PFSK-1 (cell line): Measurements from ENCODE around the gene DNM1L.

Source experiments
- FOXP2 ChIP-seq: optimal IDR thresholded peaks from 2 replicates; pipeline ENCODE3; 2011; ENCODE audit warnings: borderline replicate concordance, control low read depth, inconsistent platforms; ENCODE audit not compliant: insufficient read depth; ENCODE audit errors: extremely low read length, extremely low read depth
- POLR2AphosphoS5 ChIP-seq: IDR thresholded peaks from 2 replicates; pipeline ENCODE4 v1.6.1; 2012; ENCODE audit warnings: low read depth, mild to moderate bottlenecking, control low read depth, low read length, moderate library complexity
- SIN3A ChIP-seq: IDR thresholded peaks from 2 replicates; pipeline ENCODE4 v1.6.1; 2012; ENCODE audit warnings: mild to moderate bottlenecking, low read length, moderate library complexity, borderline replicate concordance; ENCODE audit not compliant: insufficient read depth
- TAF1 ChIP-seq: IDR thresholded peaks from 2 replicates; pipeline ENCODE4 v1.6.1; 2012; ENCODE audit warnings: low read length, control low read depth, borderline replicate concordance; ENCODE audit not compliant: insufficient read depth
- TF ChIP-seq, protein P1 (sequence below), 2 experiments: IDR thresholded peaks; 2 replicates each; pipeline versions ENCODE4 v1.6.1 to v1.8.0; 2011 to 2012; ENCODE audit warnings: low read depth in 2 of 2, low read length in 2 of 2, control low read depth in 1 of 2, inconsistent platforms in 1 of 2, mild to moderate bottlenecking in 1 of 2, moderate library complexity in 1 of 2; ENCODE audit not compliant: insufficient read depth in 1 of 2

DNM1L gene

GRCh38 chr12:32650508-32650907 lies 28.6 kb upstream of the DNM1L start:
- TF ChIP-seq FOXP2, result no peak
- no peak for TF ChIP-seq SIN3A

DNA sequence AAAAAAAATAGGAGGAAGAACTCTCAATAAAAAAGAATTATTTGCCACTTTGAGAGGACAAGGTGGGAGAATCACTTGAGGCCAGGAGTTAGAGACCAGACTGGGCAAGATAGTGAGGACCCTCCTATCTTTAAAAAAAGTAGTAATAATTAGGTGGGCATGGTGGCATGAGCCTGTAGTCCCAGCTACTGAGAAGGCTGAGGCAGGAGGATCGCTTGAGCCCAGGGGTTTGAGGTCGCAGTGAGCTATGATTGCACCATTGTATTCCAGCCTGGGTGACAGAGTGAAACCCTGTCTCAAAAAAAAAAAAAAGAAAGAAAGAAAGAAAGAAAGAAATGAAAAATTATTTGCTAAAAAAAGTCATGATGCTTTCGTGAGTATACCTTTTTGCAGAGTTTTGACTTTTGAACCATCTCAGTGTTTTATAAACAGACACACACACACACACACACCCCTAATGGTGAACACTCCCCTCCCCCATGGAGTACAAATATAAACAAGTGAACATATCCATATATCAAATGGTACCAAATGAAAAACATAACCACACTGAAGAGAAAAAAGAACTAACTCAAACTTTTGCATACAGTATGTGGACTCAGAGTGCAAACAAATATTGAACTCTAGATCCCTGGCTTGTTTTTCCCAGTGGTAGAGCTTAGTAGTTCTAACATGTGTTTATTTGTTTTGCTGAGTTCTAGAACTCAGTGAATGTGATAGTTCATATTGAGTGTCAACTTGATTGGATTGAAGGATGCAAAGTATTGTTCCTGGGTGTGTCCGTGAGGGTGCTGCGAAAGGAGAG lies 27.7 kb upstream of the DNM1L start:
- no peak for TF ChIP-seq TAF1
- TF ChIP-seq SIN3A, result no peak
- no peak for TF ChIP-seq POLR2AphosphoS5

DNA sequence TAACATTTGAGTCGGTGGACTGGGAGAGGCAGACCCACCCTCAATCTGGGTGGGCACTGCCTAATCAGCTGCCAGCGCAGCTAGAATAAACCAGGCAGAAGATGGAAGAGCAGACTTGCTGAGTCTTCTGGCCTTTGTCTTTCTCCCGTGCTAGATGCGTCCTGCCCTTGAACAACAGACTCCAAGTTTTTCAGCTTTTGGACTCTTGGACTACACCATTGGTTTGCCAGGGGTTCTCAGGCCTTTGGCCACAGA lies 27.2 kb upstream of the DNM1L start:
- TF ChIP-seq SIN3A (no peak), POLR2AphosphoS5 (no peak), TAF1 (no peak), FOXP2 (no peak)
- TF ChIP-seq, protein P1, sequence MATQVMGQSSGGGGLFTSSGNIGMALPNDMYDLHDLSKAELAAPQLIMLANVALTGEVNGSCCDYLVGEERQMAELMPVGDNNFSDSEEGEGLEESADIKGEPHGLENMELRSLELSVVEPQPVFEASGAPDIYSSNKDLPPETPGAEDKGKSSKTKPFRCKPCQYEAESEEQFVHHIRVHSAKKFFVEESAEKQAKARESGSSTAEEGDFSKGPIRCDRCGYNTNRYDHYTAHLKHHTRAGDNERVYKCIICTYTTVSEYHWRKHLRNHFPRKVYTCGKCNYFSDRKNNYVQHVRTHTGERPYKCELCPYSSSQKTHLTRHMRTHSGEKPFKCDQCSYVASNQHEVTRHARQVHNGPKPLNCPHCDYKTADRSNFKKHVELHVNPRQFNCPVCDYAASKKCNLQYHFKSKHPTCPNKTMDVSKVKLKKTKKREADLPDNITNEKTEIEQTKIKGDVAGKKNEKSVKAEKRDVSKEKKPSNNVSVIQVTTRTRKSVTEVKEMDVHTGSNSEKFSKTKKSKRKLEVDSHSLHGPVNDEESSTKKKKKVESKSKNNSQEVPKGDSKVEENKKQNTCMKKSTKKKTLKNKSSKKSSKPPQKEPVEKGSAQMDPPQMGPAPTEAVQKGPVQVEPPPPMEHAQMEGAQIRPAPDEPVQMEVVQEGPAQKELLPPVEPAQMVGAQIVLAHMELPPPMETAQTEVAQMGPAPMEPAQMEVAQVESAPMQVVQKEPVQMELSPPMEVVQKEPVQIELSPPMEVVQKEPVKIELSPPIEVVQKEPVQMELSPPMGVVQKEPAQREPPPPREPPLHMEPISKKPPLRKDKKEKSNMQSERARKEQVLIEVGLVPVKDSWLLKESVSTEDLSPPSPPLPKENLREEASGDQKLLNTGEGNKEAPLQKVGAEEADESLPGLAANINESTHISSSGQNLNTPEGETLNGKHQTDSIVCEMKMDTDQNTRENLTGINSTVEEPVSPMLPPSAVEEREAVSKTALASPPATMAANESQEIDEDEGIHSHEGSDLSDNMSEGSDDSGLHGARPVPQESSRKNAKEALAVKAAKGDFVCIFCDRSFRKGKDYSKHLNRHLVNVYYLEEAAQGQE (IDR thresholded peaks at IDR 0.05; ENCODE audit: insufficient read depth in 1 of 2, low read depth in 2 of 2, low read length in 2 of 2), result no peak

- TF ChIP-seq, protein P1 (IDR thresholded peaks at IDR 0.05; ENCODE audit: insufficient read depth in 1 of 2, low read depth in 2 of 2, low read length in 2 of 2), result no peak
- TF ChIP-seq FOXP2 (no peak), SIN3A (no peak), POLR2AphosphoS5 (no peak), TAF1 (no peak)
These were observed 19.1 kb upstream of the DNM1L start for GRCh38 chr12:32659908-32660440.

DNA sequence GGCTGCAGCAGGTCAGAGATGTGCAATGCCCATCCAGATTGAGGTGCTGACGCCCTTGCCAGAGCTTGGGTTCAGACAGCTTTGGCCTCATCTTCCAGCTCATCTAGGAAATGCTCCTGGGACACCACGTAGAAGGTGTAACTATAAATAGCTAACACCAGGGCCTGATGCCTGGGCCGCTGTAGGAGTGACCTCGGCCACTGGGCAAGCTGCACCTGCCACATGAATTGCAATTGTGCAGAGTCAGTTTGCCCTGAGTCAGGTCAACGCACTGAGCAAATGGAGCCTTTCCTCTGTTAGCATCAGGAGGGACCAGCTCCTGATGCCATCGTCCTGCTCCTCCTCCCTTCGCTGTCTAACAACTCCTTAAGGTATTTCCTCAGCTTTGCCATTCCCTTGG lies 17.4 kb upstream of the DNM1L start:
- TF ChIP-seq FOXP2, result no peak
- TF ChIP-seq, protein P1 (IDR thresholded peaks at IDR 0.05; ENCODE audit: insufficient read depth in 1 of 2, low read depth in 2 of 2, low read length in 2 of 2), result no peak
- TF ChIP-seq POLR2AphosphoS5, result no peak
- TF ChIP-seq TAF1, result no peak
- TF ChIP-seq SIN3A, result no peak

- no peak for TF ChIP-seq TAF1
- TF ChIP-seq FOXP2, result no peak
- no peak for TF ChIP-seq SIN3A
- no peak for TF ChIP-seq POLR2AphosphoS5
- TF ChIP-seq, protein P1 (IDR thresholded peaks at IDR 0.05; ENCODE audit: insufficient read depth in 1 of 2, low read depth in 2 of 2, low read length in 2 of 2), result no peak
These were observed 16.4 kb upstream of the DNM1L start for GRCh38 chr12:32662665-32663064.
